ENCODE measurements around the gene AGBL3.

Gene AGBL3

DNA sequence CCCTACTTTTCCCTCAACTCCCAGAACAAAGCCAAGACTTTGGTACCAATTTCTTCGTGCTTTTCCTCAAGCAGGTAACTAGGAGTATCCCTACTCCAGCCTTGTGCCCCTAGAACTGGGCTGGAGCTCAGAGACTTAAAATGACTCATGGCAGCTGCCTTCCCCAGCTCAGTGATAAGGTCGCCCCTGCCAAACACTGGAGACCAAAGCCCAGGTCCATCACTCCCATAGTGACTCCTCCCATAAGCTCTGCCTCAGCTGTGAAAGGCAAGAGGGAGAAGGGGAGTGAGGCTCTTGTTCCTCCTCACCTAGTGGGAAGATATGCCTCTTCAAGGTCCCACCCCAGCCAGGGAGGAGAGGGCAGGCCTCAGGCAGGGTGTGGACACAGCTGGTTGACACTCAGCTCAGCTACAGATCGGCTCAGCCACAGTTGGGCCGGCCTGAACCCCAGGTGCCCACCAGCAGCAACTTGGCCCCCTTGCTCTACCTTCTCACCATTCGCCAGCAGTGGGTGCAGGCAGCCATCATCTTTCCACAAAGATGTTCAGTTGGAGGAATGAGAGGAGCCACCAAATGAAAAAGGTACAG is 198.0 kb downstream of the AGBL3 start:
- Histone ChIP-seq H3K27me3 (ENCODE audit: insufficient read depth, low read length, poor library complexity) (no peaks in the 10 kb centered on the region), H3K4me3 (ENCODE audit: low read depth in 1 of 2, low read length in 2 of 2) (no peak overlapping the region), H3K36me3 (ENCODE audit: insufficient read depth, low read length) (peaks cover 47% of the 10 kb centered on the region), H4K20me1 (ENCODE audit: insufficient read depth, low read length) (no peaks in the 10 kb centered on the region), H3K4me2 (ENCODE audit: insufficient read depth, low read length) (no peak overlapping the region), H3K27ac (ENCODE audit: low read length) (no peak overlapping the region), H3K4me1 (ENCODE audit: insufficient read depth, low read length) (no peaks in the 10 kb centered on the region), H3K79me2 (ENCODE audit: insufficient read depth, low read length) (no peaks in the 10 kb centered on the region), H3K9me3 (ENCODE audit: insufficient read depth, low read length, severe bottlenecking) (peaks cover 24% of the 10 kb centered on the region), H2AFZ (ENCODE audit: low read depth, low read length) (no peak overlapping the region), H3K9ac (ENCODE audit: low read depth, low read length) (no peak overlapping the region)
- ATAC-seq (ENCODE audit: insufficient read depth, low read depth) (no peak), DNase-seq (no peak)
- TF ChIP-seq CTCF (IDR thresholded peaks at IDR 0.05; ENCODE audit: borderline replicate concordance, extremely low read depth, low read length, poor library complexity, severe bottlenecking): no peak
- no peak for TF ChIP-seq EZH2 (IDR thresholded peaks at IDR 0.05; ENCODE audit: borderline replicate concordance, low read depth, low read length, severe bottlenecking)

All from DND-41 (cell line).